ENCODE results near the gene GPR42.
A peak's percentile ranks its signal among the peaks of the same experiment; 100 is the strongest.
"Not testable (repeated sequence)": the region's sequence is repeated elsewhere in the genome, so short reads cannot be mapped to it uniquely, and the experiment has no call there.

The GPR42 gene

DNA sequence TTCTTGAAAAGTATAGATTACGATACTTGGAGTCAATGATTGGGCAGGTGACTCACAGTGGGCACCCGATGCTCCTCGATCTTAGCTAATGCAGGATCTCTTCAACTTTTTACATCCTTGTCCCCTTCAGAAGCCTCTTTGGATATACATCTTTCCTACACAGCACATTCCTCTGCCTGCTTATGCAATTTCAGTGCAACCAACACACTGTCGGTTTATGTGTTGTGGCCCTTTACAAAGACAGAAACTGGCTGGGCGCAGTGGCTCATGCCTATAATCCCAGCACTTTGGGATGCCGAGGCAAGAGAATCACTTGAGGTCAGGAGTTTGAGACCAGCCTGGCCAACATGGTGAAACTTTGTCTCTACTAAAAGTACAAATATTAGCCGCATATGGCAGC is 2.6 kb downstream of the GPR42 start:
- no peak overlapping the region for H3K27ac ChIP-seq
- TF ChIP-seq, protein P1, sequence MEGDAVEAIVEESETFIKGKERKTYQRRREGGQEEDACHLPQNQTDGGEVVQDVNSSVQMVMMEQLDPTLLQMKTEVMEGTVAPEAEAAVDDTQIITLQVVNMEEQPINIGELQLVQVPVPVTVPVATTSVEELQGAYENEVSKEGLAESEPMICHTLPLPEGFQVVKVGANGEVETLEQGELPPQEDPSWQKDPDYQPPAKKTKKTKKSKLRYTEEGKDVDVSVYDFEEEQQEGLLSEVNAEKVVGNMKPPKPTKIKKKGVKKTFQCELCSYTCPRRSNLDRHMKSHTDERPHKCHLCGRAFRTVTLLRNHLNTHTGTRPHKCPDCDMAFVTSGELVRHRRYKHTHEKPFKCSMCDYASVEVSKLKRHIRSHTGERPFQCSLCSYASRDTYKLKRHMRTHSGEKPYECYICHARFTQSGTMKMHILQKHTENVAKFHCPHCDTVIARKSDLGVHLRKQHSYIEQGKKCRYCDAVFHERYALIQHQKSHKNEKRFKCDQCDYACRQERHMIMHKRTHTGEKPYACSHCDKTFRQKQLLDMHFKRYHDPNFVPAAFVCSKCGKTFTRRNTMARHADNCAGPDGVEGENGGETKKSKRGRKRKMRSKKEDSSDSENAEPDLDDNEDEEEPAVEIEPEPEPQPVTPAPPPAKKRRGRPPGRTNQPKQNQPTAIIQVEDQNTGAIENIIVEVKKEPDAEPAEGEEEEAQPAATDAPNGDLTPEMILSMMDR (conservative IDR thresholded peaks at IDR 0.05): no peak

DNA sequence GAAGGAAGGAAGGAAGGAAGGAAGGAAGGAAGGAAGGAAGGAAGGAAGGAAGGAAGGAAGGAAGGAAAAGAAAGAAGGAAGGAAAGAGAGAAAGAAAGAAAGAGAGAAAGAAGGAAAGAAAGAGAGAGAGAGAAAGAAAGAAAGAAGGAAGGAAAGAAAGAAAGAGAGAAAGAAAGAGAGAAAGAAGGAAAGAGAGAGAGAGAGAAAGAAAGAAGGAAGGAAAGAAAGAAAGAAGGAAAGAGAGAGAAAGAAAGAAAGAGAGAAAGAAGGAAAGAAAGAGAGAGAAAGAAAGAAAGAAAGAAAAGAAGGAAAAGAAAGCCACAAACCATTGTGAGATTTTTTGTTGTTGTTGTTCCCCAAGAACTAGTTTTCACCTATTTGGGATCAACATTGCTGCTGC is 3.2 kb downstream of the GPR42 start:
- not testable (repeated sequence) for H3K27ac ChIP-seq

DNA sequence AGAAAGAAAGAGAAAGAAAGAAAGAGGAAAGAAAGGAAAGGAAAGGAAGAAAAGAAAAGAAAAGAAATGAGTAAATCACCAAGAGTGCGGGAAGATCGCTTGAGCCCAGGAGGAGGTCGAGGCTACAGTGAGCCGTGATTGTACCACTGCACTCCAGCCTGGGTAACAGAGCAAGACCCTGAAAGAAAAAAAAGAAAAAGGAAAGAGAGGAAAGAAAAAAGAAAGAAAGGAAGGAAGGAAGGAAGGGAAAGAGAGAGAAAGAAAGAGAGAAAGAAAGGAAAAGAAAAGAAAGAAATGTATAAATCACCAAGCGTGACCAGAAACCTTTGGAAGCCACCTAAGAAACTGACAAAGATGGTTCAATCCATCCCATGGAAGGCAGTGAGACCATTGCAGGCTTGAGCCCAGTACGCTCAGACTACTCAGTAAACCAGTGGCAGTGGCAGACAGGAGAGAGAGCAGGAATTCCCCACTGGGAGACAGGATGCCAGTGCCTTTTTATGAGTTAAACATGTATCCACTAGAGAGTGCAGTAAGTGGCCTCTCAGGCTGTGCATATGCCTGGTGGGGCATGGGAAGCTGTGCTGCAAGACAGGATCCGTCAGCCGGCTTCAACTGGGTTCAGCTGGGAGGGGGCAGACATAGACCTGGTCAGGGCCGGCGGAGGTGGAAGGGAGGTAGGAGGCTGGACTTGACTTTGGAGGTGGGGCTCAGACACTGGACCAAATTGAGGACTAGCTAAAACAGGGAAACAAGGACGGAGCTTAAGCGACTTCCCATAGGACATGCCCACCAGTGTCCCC is 4.8 kb downstream of the GPR42 start:
- TF ChIP-seq, protein P1 (conservative IDR thresholded peaks at IDR 0.05): no peak
- H3K27ac ChIP-seq: no peak overlapping the region

DNA sequence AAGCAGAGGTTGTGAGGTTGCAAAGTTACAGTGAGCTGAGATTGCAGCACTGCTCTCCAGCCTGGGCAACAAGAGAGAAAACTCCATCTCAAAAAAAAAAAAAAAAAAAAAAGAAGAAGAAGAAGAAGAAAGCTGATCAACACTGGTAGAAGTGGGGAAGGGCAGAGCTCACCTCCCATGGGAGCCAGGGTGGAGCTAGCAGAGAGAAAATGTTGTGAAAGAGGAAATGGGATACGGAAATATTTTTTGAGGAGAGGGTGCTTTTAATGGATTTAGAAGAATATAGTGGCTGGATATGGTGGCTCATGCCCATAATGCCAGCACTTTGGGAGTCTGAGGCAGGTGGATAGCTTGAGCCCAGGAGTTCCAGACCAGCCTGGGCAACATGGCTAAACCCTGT is 6.8 kb downstream of the GPR42 start:
- H3K27ac ChIP-seq: no peak overlapping the region
- TF ChIP-seq, protein P1 (conservative IDR thresholded peaks at IDR 0.05): no peak

DNA sequence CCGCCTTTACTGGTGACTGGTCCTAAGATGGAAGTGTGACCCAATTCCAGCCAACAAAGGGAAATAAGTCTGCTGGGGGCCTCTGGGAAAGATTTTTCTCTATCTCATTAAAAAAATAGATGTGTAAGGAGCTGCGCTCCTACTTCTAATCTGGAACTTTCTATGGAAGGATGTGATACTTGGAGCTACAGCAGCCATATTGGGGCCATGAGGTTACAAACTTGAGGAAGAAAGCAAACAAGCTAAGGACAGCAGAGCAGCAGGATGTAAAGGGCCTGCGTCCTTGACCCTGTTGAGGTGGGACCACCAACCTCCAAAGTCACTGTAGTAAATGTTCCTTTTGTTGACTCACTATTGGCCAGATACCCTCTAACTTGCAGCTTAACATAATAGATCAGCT is 7.5 kb downstream of the GPR42 start:
- TF ChIP-seq, protein P1 (conservative IDR thresholded peaks at IDR 0.05): no peak
- no peak overlapping the region for H3K27ac ChIP-seq

DNA sequence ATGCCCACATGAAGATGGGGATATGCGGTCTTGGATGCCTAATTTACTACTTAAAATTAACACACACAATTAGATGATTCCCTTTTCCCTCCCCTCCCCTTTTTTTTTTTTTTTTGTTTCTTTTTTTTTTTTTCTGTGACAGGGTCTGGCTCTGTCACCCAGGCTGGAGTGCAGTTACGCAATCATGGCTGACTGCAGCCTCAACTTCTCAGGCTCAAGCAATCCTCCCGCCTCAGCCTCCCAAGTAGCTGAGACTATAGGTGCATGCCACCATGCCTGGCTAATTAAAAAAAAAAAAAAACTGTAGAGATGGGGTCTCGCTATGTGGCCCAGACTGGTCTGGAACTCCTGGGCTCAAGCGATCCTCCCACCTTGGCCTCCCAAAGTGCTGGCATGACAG is 8.7 kb downstream of the GPR42 start:
- peak overlapping the region; percentile 63 for H3K27ac ChIP-seq

DNA sequence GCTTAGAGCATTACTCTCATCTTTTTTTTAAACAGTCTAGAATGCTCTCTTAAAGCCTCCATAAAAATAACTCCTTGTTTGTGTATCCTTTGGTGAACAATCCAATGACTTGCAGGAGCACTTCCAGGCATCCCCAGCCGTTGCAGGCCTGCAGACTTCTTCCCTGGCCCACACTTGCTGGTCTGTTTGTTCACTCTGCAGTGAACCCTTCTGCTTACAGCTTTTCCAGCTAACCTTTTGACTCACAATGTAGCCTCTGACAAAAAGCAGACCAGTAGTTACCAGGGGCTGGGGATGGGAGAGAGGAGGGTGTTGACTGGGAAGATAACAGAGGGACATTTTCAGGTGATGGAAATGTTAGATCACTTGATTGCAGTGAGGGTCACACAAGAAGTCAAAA is 9.1 kb downstream of the GPR42 start:
- TF ChIP-seq, protein P1 (conservative IDR thresholded peaks at IDR 0.05): no peak
- peak overlapping the region; percentile 63 for H3K27ac ChIP-seq

DNA sequence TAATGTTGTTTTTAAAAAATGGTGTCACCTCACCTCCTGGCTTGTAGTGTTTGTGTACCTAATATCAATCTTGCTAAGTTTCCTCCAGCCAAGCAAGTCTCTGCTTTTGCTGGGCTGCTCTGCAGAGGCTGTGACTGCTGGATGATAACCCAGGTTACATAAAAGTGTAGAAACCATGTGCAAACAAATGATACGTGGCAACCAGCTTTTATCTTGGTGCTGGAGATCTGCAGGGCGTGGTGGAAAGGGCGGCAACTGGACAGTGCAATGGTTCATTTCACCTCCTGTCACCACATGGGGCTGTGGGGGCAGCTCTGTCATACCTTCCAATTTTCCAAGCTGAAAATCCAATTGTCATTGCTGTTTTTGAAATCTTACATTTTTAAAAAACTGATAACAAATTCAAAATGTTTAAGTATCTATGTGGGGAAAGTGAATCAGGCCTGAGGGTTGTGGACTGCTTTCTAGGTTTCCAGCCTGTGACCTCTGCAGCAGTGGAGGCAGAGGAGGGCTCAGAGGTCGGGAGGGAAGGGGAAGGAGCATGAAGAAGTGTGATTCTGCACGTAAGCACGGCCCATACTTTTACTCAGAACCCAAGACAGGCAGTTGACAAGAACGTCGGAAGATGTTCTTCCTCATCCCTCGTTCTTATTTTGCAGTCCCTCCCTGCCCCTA is 9.7 kb downstream of the GPR42 start:
- peak overlapping the region; percentile 63 for H3K27ac ChIP-seq
- TF ChIP-seq, protein P1 (conservative IDR thresholded peaks at IDR 0.05): no peak
